Fibroblast of lung (primary cell): Measurements from ENCODE around the gene TMPRSS13. TPM values are rescaled to one million over a fixed set of nuclear protein-coding genes. Genes with fewer than 3 reads are reported as not detected.

Experiments
- DNase-seq, 2 donors: peaks; one replicate each; pipeline versions ENCODE4 v3.0.0 to v3.0.0-alpha.2; 2010; ENCODE audit warnings: low read depth in 2 of 2
- H2AFZ ChIP-seq: 2 replicates; pipeline ENCODE4 v1.5.1; 2012; ENCODE audit warnings: low read length, control low read depth, inconsistent platforms
- H3K27ac ChIP-seq: 2 replicates; pipeline ENCODE4 v1.5.1; 2011; ENCODE audit warnings: low read length, control low read depth; ENCODE audit not compliant: insufficient read depth
- H3K27me3 ChIP-seq: 2 replicates; pipeline ENCODE4 v1.5.1; 2011; ENCODE audit warnings: mild to moderate bottlenecking, low read length; ENCODE audit not compliant: control insufficient read depth, insufficient read depth
- H3K36me3 ChIP-seq: 2 replicates; pipeline ENCODE4 v1.5.1; 2011; ENCODE audit warnings: low read length; ENCODE audit not compliant: control insufficient read depth, insufficient read depth
- H3K4me1 ChIP-seq: 2 replicates; pipeline ENCODE4 v1.5.1; 2011; ENCODE audit warnings: low read length; ENCODE audit not compliant: control insufficient read depth, insufficient read depth; ENCODE audit errors: extremely low read depth
- H3K4me2 ChIP-seq: 2 replicates; pipeline ENCODE4 v1.5.1; 2011; ENCODE audit warnings: low read length, control low read depth; ENCODE audit not compliant: insufficient read depth; ENCODE audit errors: extremely low read depth
- H3K4me3 ChIP-seq, 4 experiments: fragments of 200-600 bp in 1 of 4; sonication (generic) in 1 of 4; replicated peaks in 1 of 4; 2 replicates each; pipeline ENCODE4 v1.5.1; 2011 to 2016; ENCODE audit warnings: low read length in 4 of 4, low read depth in 3 of 4, mild to moderate bottlenecking in 3 of 4, control low read depth in 2 of 4, inconsistent platforms in 1 of 4, mixed read lengths in 1 of 4; ENCODE audit not compliant: insufficient read depth in 1 of 4; ENCODE audit errors: control extremely low read depth in 1 of 4
- H3K79me2 ChIP-seq: 2 replicates; pipeline ENCODE4 v1.5.1; 2012; ENCODE audit warnings: mild to moderate bottlenecking, low read length, inconsistent platforms; ENCODE audit not compliant: control insufficient read depth, insufficient read depth
- H3K9ac ChIP-seq: 2 replicates; pipeline ENCODE4 v1.5.1; 2011; ENCODE audit warnings: mild to moderate bottlenecking, low read length, control low read depth; ENCODE audit not compliant: insufficient read depth
- H3K9me3 ChIP-seq: 2 replicates; pipeline ENCODE4 v1.5.1; 2012; ENCODE audit warnings: low read depth, low read length; ENCODE audit not compliant: control insufficient read depth, insufficient read depth
- H4K20me1 ChIP-seq: 2 replicates; pipeline ENCODE4 v1.5.1; 2011; ENCODE audit warnings: low read length; ENCODE audit not compliant: control insufficient read depth, insufficient read depth; ENCODE audit errors: extremely low read depth
- EZH2 ChIP-seq: IDR thresholded peaks from 2 replicates; pipeline ENCODE4 v1.5.1; 2012; ENCODE audit warnings: low read length, control low read depth, mild to moderate bottlenecking; ENCODE audit errors: missing control alignments
- polyA plus RNA-seq, 2 donors: library from polyadenylated mRNA; depleted of rRNA in 1 of 2; stranded (reverse) in 1 of 2; unstranded in 1 of 2; fragments of >200 nt; gene quantifications; 2 replicates each; pipeline ENCODE4 v1.2.1, GENCODE V29; 2011 to 2012; ENCODE audit warnings: missing spikeins in 1 of 2
- total RNA-seq: library from RNA; depleted of rRNA; stranded (reverse); fragments of >200 nt; gene quantifications from 2 replicates; pipeline ENCODE4 v1.2.1, GENCODE V29; 2014
- TF ChIP-seq, protein P1 (sequence below), 2 donors: IDR thresholded peaks in 1 of 2; conservative IDR thresholded peaks in 1 of 2; 1 replicate in 1 of 2; 2 replicates in 1 of 2; pipeline ENCODE4 v1.5.1; 2011 to 2012; ENCODE audit warnings: low read length in 2 of 2, control low read depth in 1 of 2, inconsistent platforms in 1 of 2, low read depth in 1 of 2, mild to moderate bottlenecking in 1 of 2

Gene TMPRSS13
- total and polyA plus RNA-seq, 2 donors (not counting 1 experiment from before 2014, with no cell fraction given): not detected

- H3K9ac ChIP-seq: no peak overlapping the region
- H3K36me3 ChIP-seq: no peaks in the 10 kb centered on the region
- no peak overlapping the region for H2AFZ ChIP-seq
- TF ChIP-seq, protein P1, sequence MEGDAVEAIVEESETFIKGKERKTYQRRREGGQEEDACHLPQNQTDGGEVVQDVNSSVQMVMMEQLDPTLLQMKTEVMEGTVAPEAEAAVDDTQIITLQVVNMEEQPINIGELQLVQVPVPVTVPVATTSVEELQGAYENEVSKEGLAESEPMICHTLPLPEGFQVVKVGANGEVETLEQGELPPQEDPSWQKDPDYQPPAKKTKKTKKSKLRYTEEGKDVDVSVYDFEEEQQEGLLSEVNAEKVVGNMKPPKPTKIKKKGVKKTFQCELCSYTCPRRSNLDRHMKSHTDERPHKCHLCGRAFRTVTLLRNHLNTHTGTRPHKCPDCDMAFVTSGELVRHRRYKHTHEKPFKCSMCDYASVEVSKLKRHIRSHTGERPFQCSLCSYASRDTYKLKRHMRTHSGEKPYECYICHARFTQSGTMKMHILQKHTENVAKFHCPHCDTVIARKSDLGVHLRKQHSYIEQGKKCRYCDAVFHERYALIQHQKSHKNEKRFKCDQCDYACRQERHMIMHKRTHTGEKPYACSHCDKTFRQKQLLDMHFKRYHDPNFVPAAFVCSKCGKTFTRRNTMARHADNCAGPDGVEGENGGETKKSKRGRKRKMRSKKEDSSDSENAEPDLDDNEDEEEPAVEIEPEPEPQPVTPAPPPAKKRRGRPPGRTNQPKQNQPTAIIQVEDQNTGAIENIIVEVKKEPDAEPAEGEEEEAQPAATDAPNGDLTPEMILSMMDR (conservative IDR thresholded peaks at IDR 0.05 in 1 of 2, IDR thresholded peaks at IDR 0.05 in 1 of 2; ENCODE audit: low read depth in 1 of 2, low read length in 2 of 2): no peak
- TF ChIP-seq EZH2: no peak
- no peaks in the 10 kb centered on the region for H3K4me1 ChIP-seq
- no peaks in the 10 kb centered on the region for H3K79me2 ChIP-seq
- H3K27ac ChIP-seq: no peak overlapping the region
- H3K9me3 ChIP-seq: no peaks in the 10 kb centered on the region
- no peak overlapping the region for H3K4me3 ChIP-seq
- H3K27me3 ChIP-seq: no peaks in the 10 kb centered on the region
- no peak for DNase-seq
- H3K4me2 ChIP-seq: no peak overlapping the region
- H4K20me1 ChIP-seq: no peaks in the 10 kb centered on the region
Observed at GRCh38 chr11:117969160-117969991, 40.2 kb upstream of the TMPRSS13 start.

GRCh38 chr11:117966908-117967307 is 37.7 kb upstream of the TMPRSS13 start:
- no peaks in the 10 kb centered on the region for H3K9me3 ChIP-seq
- H3K9ac ChIP-seq: no peak overlapping the region
- H4K20me1 ChIP-seq: no peaks in the 10 kb centered on the region
- H3K4me2 ChIP-seq: no peak overlapping the region
- H3K36me3 ChIP-seq: no peaks in the 10 kb centered on the region
- H3K27me3 ChIP-seq: no peaks in the 10 kb centered on the region
- no peak overlapping the region for H3K27ac ChIP-seq
- H3K4me1 ChIP-seq: no peaks in the 10 kb centered on the region
- no peak for DNase-seq
- no peak overlapping the region for H2AFZ ChIP-seq
- no peak overlapping the region for H3K4me3 ChIP-seq
- H3K79me2 ChIP-seq: no peaks in the 10 kb centered on the region
- TF ChIP-seq, protein P1 (conservative IDR thresholded peaks at IDR 0.05 in 1 of 2, IDR thresholded peaks at IDR 0.05 in 1 of 2; ENCODE audit: low read depth in 1 of 2, low read length in 2 of 2): no peak
- no peak for TF ChIP-seq EZH2

GRCh38 chr11:117962826-117963225 is 33.6 kb upstream of the TMPRSS13 start:
- Histone ChIP-seq H3K4me2 (no peak overlapping the region), H3K27me3 (no peaks in the 10 kb centered on the region), H3K4me3 (no peak overlapping the region), H3K27ac (no peak overlapping the region), H2AFZ (no peak overlapping the region), H4K20me1 (no peaks in the 10 kb centered on the region), H3K9ac (no peak overlapping the region), H3K9me3 (no peaks in the 10 kb centered on the region), H3K4me1 (no peaks in the 10 kb centered on the region), H3K36me3 (no peaks in the 10 kb centered on the region), H3K79me2 (no peaks in the 10 kb centered on the region)
- no peak for TF ChIP-seq EZH2
- TF ChIP-seq, protein P1 (conservative IDR thresholded peaks at IDR 0.05 in 1 of 2, IDR thresholded peaks at IDR 0.05 in 1 of 2; ENCODE audit: low read depth in 1 of 2, low read length in 2 of 2): no peak
- no peak for DNase-seq
